GM21360 (cell line): Measurements from ENCODE around the gene TLL1.

Experiments
- ATAC-seq: cut with Tn5 transposase; IDR thresholded peaks from one replicate; pipeline ENCODE4 v1.9.1; 2021; ENCODE audit warnings: mild to moderate bottlenecking, moderate library complexity; ENCODE audit not compliant: unreplicated experiment

The TLL1 gene

GRCh38 chr4:165872461-165873297, at the start of gene TLL1:
Gene TLL1 (plus strand): TSS chr4:165873237. CDS start chr4:165873905, 668 bp downstream.
- no peak for ATAC-seq

DNA sequence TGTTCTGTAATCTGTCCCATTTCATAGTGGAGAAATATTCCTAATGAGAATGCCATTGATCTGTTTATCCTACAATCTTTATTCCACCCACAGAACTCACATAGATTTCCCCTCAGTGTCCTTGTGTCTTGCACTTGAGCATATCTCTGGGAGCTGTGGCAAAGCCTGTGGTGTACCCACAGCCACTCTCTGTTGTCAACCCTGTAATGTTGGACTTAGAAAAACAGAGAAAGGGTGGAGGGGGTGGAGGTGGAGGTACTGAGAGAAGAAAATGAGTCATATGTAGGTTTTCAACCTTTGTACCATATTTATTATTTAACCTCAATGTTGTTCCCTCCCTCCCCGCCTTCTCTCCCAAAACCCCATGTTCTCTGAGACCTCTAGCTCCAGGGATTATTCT, 46.9 kb upstream of the TLL1 start:
- ATAC-seq, result no peak

GRCh38 chr4:165827018-165827417, 46.0 kb upstream of the TLL1 start:
- ATAC-seq, result no peak

GRCh38 chr4:165828928-165829327, 44.1 kb upstream of the TLL1 start:
- ATAC-seq, result no peak

DNA sequence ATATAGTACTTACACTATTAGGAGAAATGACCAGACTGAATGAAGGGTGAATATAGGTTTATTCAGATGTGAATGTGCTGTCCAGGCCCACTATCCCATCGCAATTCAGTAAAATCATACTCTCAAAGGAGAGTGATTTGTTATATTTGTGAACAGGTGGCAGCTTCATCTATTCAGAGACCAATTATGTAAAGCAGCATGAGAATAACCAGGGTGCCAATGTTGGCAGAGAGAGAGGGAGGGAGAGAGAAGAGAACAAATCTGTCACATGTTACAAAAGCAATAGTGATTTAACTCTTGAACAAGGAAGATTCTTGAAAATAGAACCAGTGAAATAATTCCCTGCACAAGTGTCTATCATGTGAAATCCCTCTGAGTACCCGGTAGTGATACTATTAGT, 38.9 kb upstream of the TLL1 start:
- ATAC-seq, result no peak

GRCh38 chr4:165838575-165838974, 34.5 kb upstream of the TLL1 start:
- no peak for ATAC-seq

DNA sequence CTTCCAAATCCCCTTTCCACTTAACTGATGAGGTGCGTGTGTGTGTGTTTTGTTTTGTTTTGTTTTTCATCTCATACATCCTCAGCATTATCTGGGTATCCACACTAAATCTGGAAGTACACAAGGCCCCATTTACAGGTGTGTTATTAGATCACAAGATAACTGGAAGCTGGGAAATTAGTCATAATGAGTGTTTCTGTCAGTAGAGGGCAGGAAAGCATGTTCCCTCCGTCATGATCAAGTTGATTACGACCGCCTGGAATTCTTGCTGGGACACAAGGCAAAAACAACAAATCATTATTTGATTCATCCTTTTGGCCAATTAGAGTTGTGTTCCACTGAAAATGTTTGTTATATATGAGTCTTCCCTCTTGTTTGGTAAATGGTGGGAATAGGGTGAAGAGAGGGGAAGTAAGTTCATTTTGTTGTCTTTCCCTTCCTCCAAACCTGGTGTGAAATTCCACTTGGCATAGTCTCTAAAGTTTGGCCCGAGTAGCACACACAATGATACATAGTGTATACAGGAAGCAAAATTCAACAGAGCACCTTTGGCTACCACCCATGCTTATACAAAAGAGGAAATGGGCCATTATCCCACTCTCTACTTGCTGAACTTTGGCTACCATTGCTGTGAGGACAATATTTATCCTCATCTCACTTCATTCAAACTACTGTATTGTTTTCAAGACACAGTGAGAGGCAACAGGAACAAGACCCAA, 33.3 kb upstream of the TLL1 start:
- ATAC-seq, result no peak

DNA sequence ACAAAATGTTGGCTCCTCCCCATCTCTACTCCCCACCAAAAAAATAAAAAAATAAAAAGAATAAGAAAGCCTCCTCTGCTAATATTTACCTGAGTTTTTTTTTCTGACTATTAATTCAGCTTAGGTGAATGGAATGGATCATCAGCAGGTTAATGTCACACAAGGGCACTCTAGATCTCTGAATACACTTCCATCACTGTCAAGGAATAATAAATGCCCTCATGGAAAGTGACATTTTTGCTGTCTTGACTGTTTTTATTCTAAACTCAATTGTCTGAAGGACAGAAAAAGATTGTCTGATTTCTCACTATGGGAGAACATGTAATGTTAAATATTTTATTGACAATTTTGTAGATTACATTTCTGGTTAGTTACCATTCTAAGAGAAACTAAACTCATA, 30.4 kb upstream of the TLL1 start:
- ATAC-seq, result no peak

- ATAC-seq, result no peak
These were observed 28.9 kb upstream of the TLL1 start for GRCh38 chr4:165844161-165844560.

- no peak for ATAC-seq
These were observed 21.8 kb upstream of the TLL1 start for GRCh38 chr4:165851256-165851655.

DNA sequence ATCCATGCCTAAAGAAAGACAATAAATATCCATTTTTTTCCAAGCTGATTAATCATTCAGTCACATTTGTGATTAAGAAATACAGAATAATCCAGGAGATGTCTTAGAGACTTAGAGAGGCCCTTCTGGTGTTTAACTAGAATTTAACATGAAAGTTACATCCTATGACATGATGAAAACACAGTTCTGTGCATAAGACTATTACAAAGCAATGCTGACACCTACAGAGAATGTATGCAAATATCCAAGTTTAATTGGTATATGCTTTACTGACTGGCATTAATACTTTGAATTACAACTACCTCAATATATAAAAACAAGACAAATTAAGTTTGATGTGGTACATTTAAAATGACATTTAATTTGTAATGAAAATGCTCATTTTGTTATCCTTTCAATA, 17.8 kb upstream of the TLL1 start:
- ATAC-seq, result no peak

GRCh38 chr4:165861363-165861762, 11.7 kb upstream of the TLL1 start:
- no peak for ATAC-seq

- no peak for ATAC-seq
These were observed 8.8 kb upstream of the TLL1 start for GRCh38 chr4:165864271-165864670.

DNA sequence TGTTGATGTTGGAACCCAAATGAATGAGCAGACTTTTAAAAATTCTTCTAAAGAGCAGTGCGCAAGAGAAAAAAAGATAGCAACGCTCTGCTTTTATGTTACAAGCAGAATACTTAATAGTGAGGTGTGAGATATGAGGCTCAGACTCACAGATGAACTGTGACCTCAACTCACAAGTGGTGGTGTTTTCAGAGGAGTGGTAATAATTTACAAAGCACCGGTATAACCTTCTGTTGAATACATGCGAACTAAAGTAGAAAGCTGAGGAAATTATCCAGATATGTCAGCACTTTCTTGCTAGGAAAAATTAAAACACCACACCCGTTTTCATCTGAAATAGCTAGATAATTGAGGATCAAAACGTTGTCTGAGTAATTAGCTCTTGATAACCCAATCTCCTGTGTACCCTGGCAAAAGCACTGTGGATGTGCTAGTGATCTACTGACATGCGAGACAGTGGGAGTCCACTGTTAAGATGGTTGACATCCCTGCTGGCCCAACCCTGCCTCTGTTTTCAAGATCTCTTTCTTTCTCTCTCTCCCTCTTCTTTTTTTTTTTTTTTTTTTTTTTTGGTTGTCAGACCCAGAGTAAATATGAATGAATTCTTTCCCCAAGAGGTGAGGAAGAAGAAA, 6.9 kb upstream of the TLL1 start:
- no peak for ATAC-seq

DNA sequence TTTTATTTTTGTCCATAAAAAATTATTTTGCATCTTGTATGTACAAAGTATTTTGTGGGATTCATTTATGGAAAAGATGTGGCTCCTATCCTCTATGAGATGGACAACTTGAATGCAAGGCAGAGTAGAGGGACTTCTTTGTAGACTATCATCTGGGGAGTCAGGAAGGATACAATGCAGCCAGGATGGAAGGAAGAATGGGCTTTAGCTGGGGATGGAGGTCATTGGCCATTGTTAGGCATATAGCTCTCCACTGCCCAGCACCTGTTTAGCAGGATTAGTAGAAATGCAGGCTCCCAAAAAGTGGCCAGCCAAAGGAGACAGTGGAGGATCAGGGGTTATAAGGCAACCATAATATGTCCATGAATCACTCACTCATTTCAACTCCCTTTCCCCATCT, 5.1 kb upstream of the TLL1 start:
- ATAC-seq, result no peak

DNA sequence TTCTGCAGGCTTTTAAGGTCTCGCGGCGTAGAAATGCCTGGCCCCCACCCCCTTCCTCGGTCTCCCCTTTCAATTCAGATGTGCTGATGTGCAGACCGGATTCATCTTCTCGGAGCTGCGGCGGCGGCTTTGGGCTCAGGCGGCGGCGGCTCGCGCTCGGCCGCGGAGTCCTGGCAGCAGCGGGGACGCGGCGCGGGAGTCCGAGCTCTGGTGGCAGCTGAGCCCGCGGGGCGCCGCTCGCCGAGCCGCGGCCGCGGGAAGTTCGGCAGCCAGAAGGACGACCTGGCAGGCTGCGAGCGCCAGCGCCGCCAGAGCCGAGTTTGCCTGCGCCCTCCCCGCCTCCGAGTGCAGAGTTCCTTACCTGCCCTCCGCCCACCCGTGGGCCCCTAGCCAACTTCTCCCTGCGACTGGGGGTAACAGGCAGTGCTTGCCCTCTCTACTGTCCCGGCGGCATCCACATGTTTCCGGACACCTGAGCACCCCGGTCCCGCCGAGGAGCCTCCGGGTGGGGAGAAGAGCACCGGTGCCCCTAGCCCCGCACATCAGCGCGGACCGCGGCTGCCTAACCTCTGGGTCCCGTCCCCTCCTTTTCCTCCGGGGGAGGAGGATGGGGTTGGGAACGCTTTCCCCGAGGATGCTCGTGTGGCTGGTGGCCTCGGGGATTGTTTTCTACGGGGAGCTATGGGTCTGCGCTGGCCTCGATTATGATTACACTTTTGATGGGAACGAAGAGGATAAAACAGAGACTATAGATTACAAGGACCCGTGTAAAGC, 448 bp downstream of the TLL1 start:
- ATAC-seq, result no peak

GRCh38 chr4:165874072-165874790, 1.2 kb downstream of the TLL1 start:
- ATAC-seq, result no peak

DNA sequence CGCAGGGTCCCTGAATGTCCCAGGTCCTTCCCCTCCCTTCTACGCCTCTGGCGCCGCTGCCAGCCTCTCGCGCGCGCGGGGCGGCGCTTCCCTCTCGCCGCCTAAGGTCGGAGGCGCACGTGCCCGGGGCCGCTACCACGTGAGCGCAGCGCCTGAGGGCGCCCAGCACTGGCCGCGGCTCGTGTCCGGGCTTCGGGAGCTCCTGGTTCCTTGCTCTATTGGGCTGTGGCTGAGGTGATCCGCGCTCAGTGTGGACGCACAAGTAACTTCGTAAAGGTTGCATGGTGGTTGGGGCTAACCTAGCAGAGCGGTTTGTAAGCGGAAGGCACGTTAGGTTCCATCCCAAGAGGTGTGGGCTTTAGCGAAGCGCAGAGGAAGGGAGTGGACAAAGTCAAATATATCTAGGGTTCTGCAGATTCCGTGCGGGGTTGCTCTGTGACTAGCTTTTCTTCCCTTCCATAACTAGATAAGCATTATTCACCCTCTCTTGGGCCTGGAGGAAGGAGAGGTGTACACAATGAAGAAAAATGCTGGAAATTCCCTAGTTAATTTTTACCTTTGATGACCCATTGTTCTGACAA, 1.8 kb downstream of the TLL1 start:
- no peak for ATAC-seq

DNA sequence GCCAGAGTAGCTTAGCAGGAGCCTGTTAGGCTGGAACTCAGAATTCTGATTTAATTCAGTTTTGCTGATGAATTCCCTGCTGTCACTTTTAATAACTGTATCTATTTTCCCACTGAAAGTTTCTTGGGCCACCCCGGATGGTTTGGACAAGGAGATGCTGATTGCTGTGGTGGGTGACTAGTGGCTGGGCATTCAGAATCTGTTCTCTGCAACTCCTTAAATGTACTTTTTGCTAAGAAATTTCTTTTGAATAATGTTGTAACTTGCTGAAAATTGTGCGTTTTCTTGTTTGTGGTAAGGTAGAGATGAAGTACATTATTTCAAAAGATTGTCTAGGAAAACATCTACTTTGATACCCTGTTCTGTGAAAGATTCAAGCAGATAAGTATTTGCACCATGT, 2.4 kb downstream of the TLL1 start:
- no peak for ATAC-seq

- no peak for ATAC-seq
These were observed 4.2 kb downstream of the TLL1 start for GRCh38 chr4:165877286-165877685.
